Right cardiac atrium (tissue), 5 donors: Measurements from ENCODE around the gene CD209. TPM values are rescaled to one million over a fixed set of nuclear protein-coding genes. Genes with fewer than 3 reads are reported as not detected.

Source experiments
- ATAC-seq, 2 donors: fragments of 200-7000 bp; cut with Tn5 transposase; one replicate each; pipeline versions ENCODE4 v1.8.0 to v1.9.1; 2020; ENCODE audit warnings: moderate library complexity in 2 of 2, mild to moderate bottlenecking in 1 of 2
- DNase-seq, 3 donors: peaks; one replicate each; pipeline ENCODE4 v3.0.0-alpha.2; 2020
- H3K27ac ChIP-seq: one replicate; pipeline ENCODE4 v1.5.1; 2013; ENCODE audit warnings: mild to moderate bottlenecking, low read length, control low read depth, moderate library complexity
- H3K27me3 ChIP-seq: one replicate; pipeline ENCODE4 v1.6.1; 2013; ENCODE audit not compliant: control insufficient read depth, insufficient read depth
- H3K4me1 ChIP-seq: one replicate; pipeline ENCODE4 v1.6.1; 2013; ENCODE audit warnings: low read length; ENCODE audit not compliant: control insufficient read depth, insufficient read depth
- H3K4me3 ChIP-seq: one replicate; pipeline ENCODE4 v1.5.1; 2013; ENCODE audit warnings: low read length, control low read depth
- H3K9me3 ChIP-seq: one replicate; pipeline ENCODE4 v1.6.1; 2013; ENCODE audit warnings: low read length; ENCODE audit not compliant: control insufficient read depth
- WGBS: extraction: QIAGEN DNeasy Blood & Tissue Kit; methylation state at CpG from one replicate; pipeline ENCODE4 v1.1.7; 2013; 5-methylcytosine and 5-hydroxymethylcytosine counted together
- intact Hi-C, 4 donors: fragments of 100-400 bp; cut with DNase I; formaldehyde crosslinking; loops; one replicate each; pipeline versions ENCODE4 v1.11.0 to v1.14.0; 2022 to 2023
- polyA plus RNA-seq: library from polyadenylated mRNA; stranded (reverse); fragments of 200-250 nt; gene quantifications from one replicate; pipeline ENCODE4 v1.2.3, GENCODE V29; 2013
- total RNA-seq, 4 donors: library from RNA; stranded (reverse); fragmentation: NEBNext Ultra II Directional; extraction: Animal tissue kit (Norgen Biotek cat#: 25700); gene quantifications; one replicate each; pipeline ENCODE4 v1.2.1, GENCODE V29; 2021
- donor health status: healthy with polysubstance abuse.
- donor health status: DM: no; HTN: yes; CAD: no.
- donor health status: DM: no; HTN: no; CAD: no.
- donor health status: DM: no; HTN: yes; CAD: no; lungs with severe emphysema.
- donor health status: DM: yes; HTN: yes; CAD: no.

The CD209 gene
- total and polyA plus RNA-seq, 5 donors: 0.68 to 10.7 (median 9.1) TPM

DNA sequence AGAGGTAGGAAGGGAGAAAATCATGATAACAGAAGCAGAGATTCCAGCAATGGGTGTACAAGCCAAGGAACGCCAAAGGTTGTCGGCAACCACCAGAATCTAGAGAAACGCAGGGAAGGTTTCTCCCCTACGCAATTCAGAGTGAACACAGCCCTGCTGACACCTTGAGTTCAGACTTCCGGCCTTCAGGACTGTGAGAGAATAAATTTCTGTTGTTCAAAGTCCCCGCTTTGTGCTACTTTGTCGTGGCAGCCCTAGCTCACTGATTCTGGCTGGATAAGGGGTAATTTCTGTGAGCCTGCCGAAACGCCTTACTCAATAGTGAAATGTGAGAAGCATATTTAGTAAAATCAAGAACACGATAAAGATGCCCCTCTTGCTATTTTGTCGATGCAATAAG, 10.1 kb downstream of the CD209 start:
- intact Hi-C loops: no loop called here
- Histone ChIP-seq H3K27ac (no peak overlapping the region), H3K27me3 (no peaks in the 10 kb centered on the region), H3K4me3 (no peak overlapping the region), H3K9me3 (no peaks in the 10 kb centered on the region), H3K4me1 (no peaks in the 10 kb centered on the region)
- ATAC-seq (no peak), DNase-seq (no peak)
- 83% methylated on average over 11 of the region's 11 CpGs for WGBS

GRCh38 chr19:7736148-7736547, 11.2 kb downstream of the CD209 start:
- H3K27me3 ChIP-seq: no peaks in the 10 kb centered on the region

DNA sequence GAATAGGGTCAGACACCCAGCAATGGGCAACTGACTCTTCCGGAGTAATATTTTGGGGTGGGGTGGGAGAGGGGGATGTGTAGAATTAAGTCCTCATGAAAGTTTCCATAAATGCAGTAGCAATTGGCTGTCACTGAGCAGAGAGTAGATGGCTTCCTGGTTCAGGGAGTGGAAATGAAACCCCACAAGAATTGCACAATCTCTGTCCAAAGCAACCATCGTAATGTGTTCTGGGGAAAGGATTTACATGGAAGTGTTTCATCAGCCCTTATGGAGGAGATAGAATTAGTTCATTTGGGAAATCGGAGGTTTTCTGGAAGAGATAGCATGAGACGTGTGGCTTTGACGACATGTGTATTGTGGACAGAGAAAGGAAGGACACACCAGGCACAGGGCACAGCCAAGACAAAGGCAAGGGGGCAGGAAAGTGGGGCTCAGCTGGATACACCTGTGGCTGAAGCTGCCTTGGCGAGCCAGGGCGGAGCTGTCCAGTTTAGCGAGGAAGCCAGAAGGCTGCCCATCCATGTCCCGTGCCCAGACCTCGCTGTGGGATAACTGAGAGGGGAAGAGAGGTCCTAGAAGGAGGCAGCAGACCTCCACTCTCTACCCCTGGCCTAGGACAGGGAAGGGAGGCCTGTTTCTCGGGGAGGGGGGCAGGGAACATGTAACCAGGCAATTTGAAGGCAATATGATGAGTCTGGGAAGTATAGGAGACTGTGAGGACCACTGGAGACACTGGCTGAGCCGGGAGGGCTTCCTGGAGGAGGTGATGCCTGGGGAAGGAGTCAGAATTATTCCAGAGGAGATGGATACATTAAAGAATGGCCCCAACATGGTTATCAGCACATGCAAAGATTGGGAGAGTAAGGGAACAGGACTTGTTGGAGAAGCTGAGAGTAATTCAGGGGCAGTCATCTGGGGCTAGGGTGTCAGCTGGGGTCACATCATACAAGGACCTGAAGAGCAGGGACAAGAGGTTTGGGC, 12.8 kb downstream of the CD209 start:
- Histone ChIP-seq H3K4me1 (no peaks in the 10 kb centered on the region), H3K9me3 (no peaks in the 10 kb centered on the region), H3K4me3 (no peak overlapping the region), H3K27me3 (no peaks in the 10 kb centered on the region), H3K27ac (no peak overlapping the region)
- WGBS: 45% methylated on average over 12 of the region's 12 CpGs
- intact Hi-C loops: no loop called here
- ATAC-seq: peak in 1 of 2 donors; percentile 15
- no peak for DNase-seq

More at GRCh38 chr19:7736148-7736547, 11.2 kb downstream of the CD209 start:
- Histone ChIP-seq H3K4me1 (no peaks in the 10 kb centered on the region), H3K4me3 (no peak overlapping the region), H3K27ac (no peak overlapping the region), H3K9me3 (no peaks in the 10 kb centered on the region)
- ATAC-seq (no peak), DNase-seq (no peak)
- intact Hi-C loops: no loop called here
- WGBS: 68% methylated on average over 1 of the region's 1 CpG

GRCh38 chr19:7733376-7733775, 14.0 kb downstream of the CD209 start:
- 74% methylated on average over 6 of the region's 6 CpGs for WGBS
- DNase-seq: no peak
- no peak overlapping the region for H3K4me3 ChIP-seq
- H3K27ac ChIP-seq: no peak overlapping the region
- H3K9me3 ChIP-seq: no peaks in the 10 kb centered on the region
- H3K27me3 ChIP-seq: no peaks in the 10 kb centered on the region
- ATAC-seq: no peak
- H3K4me1 ChIP-seq: no peaks in the 10 kb centered on the region
- intact Hi-C loops: no loop called here

DNA sequence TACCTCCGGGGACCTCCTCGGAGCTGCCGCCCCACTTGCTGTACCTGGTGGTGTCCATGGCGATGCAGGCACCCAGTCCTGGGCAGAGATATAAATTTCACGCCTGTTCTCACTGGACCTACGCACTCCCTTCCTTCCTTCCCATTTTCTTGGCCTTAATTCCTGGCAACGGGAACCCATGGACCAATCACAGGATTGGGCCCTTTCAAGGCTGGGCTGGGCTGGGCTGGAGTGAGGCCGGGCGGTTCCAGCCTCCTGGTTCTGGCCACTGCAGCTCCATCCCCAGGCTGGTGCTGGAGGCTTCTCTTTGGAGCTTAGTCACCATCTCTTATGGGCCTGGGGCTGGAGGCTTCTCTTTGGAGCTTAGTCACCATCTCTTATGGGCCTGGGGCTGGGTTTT, 15.3 kb downstream of the CD209 start, which contains the start of gene CLEC4G:
Gene CLEC4G (minus strand): TSS at position 66 of the 400 bp plus-strand sequence. CDS start 8 bp downstream, at position 58.
- 49% methylated on average over 9 of the region's 9 CpGs for WGBS
- H3K4me3 ChIP-seq: no peak within 1 kb of the TSS
- no peaks in the 10 kb centered on the region for H3K9me3 ChIP-seq
- no peak for ATAC-seq
- H3K27me3 ChIP-seq: peaks cover 2% of the 10 kb centered on the region
- no peaks in the 10 kb centered on the region for H3K4me1 ChIP-seq
- intact Hi-C loops: no loop called here
- H3K27ac ChIP-seq: no peak within 1 kb of the TSS
- DNase-seq: no peak

GRCh38 chr19:7731615-7732014, 15.7 kb downstream of the CD209 start:
- no peaks in the 10 kb centered on the region for H3K9me3 ChIP-seq
- ATAC-seq: no peak

GRCh38 chr19:7731218-7731595, 16.1 kb downstream of the CD209 start:
- Histone ChIP-seq H3K9me3 (no peaks in the 10 kb centered on the region), H3K4me1 (no peaks in the 10 kb centered on the region), H3K4me3 (no peak overlapping the region), H3K27me3 (peaks cover 2% of the 10 kb centered on the region), H3K27ac (no peak overlapping the region)
- intact Hi-C loops: no loop called here
- ATAC-seq (no peak), DNase-seq (peak in 1 of 3 donors; percentile 58)
- WGBS: 58% methylated on average over 39 of the region's 39 CpGs

More at GRCh38 chr19:7731615-7732014, 15.7 kb downstream of the CD209 start:
- no peak for DNase-seq
- H3K27me3 ChIP-seq: peaks cover 2% of the 10 kb centered on the region
- H3K4me3 ChIP-seq: no peak overlapping the region
- intact Hi-C loops: no loop called here
- 70% methylated on average over 5 of the region's 5 CpGs for WGBS
- no peaks in the 10 kb centered on the region for H3K4me1 ChIP-seq
- no peak overlapping the region for H3K27ac ChIP-seq

GRCh38 chr19:7730286-7731217, 16.8 kb downstream of the CD209 start:
- no peak overlapping the region for H3K27ac ChIP-seq
- H3K4me1 ChIP-seq: no peaks in the 10 kb centered on the region
- H3K27me3 ChIP-seq: peaks cover 2% of the 10 kb centered on the region
- ATAC-seq (peak; percentile 16 to 28), DNase-seq (no peak)
- 4% methylated on average over 78 of the region's 78 CpGs for WGBS
- H3K4me3 ChIP-seq: no peak overlapping the region
- intact Hi-C loops: no loop called here
- H3K9me3 ChIP-seq: no peaks in the 10 kb centered on the region

DNA sequence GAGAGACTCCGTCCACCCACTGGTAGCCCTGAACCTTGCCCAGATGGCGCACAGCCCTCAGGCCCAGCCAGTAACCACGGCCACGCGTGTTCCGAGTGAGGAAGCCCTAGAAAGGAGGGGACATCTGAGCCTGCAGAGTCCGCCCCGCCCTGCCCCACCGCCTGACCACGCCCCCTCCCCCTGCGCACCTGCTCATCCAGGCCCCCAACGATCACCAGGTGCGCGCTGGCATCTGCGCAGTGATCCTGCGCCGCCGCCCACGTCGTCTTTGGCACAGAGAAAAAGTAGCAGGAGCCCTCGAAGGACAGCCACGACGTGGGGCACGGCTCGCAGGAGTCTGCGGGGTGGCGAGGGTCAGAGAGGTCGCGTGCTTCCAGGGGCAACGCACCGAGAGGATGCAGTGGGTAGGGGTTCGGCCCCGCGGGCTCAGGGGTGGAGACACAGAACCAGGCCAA, 17.5 kb downstream of the CD209 start:
- DNase-seq: no peak
- intact Hi-C loops: no loop called here
- no peaks in the 10 kb centered on the region for H3K9me3 ChIP-seq
- no peaks in the 10 kb centered on the region for H3K4me1 ChIP-seq
- peaks cover 2% of the 10 kb centered on the region for H3K27me3 ChIP-seq
- no peak overlapping the region for H3K4me3 ChIP-seq
- 6% methylated on average over 34 of the region's 34 CpGs for WGBS
- no peak overlapping the region for H3K27ac ChIP-seq
- ATAC-seq: peak in 1 of 2 donors; percentile 20

GRCh38 chr19:7729211-7729610, 18.1 kb downstream of the CD209 start:
- ATAC-seq (no peak), DNase-seq (peak in 1 of 3 donors; percentile 51)
- H3K9me3 ChIP-seq: no peaks in the 10 kb centered on the region
- H3K27ac ChIP-seq: no peak overlapping the region
- intact Hi-C loops: no loop called here
- H3K4me1 ChIP-seq: no peaks in the 10 kb centered on the region
- H3K27me3 ChIP-seq: peaks cover 2% of the 10 kb centered on the region
- H3K4me3 ChIP-seq: no peak overlapping the region
- WGBS: 17% methylated on average over 16 of the region's 16 CpGs
